ENCODE measurements around the gene KRTCAP2. TPM values are rescaled to one million over a fixed set of nuclear protein-coding genes. Genes with fewer than 3 reads are reported as not detected.
A peak's percentile ranks its signal among the peaks of the same experiment; 100 is the strongest.

The KRTCAP2 gene
- total RNA-seq, 1 experiment from 2014 or later = 236 TPM

DNA sequence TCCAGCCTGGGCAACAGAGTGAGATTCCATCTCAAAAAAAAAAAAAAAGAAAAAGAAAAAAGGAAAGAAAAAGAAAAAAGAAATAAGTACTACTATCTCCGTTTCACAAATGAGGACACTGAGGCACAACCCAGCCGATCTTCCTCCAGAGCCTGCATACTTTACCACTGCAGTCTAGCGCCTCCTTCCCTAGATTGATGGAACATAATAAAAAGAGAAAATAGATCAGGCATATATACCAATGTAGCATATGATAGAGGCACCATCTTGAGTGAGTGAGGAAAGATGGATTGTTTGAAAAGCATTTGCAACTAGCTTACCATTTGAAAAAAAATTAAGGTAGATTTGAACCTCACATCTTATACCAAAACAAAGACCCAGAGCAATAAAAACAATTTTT lies 27.6 kb downstream of the KRTCAP2 start:
- TF ChIP-seq, protein P1, sequence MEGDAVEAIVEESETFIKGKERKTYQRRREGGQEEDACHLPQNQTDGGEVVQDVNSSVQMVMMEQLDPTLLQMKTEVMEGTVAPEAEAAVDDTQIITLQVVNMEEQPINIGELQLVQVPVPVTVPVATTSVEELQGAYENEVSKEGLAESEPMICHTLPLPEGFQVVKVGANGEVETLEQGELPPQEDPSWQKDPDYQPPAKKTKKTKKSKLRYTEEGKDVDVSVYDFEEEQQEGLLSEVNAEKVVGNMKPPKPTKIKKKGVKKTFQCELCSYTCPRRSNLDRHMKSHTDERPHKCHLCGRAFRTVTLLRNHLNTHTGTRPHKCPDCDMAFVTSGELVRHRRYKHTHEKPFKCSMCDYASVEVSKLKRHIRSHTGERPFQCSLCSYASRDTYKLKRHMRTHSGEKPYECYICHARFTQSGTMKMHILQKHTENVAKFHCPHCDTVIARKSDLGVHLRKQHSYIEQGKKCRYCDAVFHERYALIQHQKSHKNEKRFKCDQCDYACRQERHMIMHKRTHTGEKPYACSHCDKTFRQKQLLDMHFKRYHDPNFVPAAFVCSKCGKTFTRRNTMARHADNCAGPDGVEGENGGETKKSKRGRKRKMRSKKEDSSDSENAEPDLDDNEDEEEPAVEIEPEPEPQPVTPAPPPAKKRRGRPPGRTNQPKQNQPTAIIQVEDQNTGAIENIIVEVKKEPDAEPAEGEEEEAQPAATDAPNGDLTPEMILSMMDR (IDR thresholded peaks at IDR 0.05; ENCODE audit: unreplicated experiment) = no peak
- no peak for DNase-seq
- no TSS peak for BruUV-seq (replicated peaks)
- peaks cover 2% of the 10 kb centered on the region for H3K36me3 Mint-ChIP-seq (ENCODE audit: insufficient read depth, unreplicated experiment)
- H3K4me3 Mint-ChIP-seq (ENCODE audit: low read depth, unreplicated experiment) = no peak overlapping the region
- intact Hi-C loops (cut with micrococcal nuclease; ENCODE audit: unreplicated experiment) = no loop called here
- H3K4me1 Mint-ChIP-seq (ENCODE audit: low read depth, unreplicated experiment) = no peaks in the 10 kb centered on the region
- H3K9me3 Mint-ChIP-seq (ENCODE audit: low read depth, unreplicated experiment) = no peaks in the 10 kb centered on the region
- CTCF ChIA-PET = interaction anchor here (1.2 kb wide), 1 partner anchor 22 kb away, joined by 3 read pairs; no protein-coding TSS in a partner anchor
- no peak overlapping the region for H3K27ac Mint-ChIP-seq (ENCODE audit: unreplicated experiment)
- peaks cover 53% of the 10 kb centered on the region for H3K27me3 Mint-ChIP-seq (ENCODE audit: unreplicated experiment)

- TF ChIP-seq, protein P1 (IDR thresholded peaks at IDR 0.05; ENCODE audit: unreplicated experiment) = no peak
- CTCF ChIA-PET = no interaction called here
- Mint-ChIP-seq H3K36me3 (ENCODE audit: insufficient read depth, unreplicated experiment) (peaks cover 38% of the 10 kb centered on the region), H3K9me3 (ENCODE audit: low read depth, unreplicated experiment) (no peaks in the 10 kb centered on the region), H3K4me1 (ENCODE audit: low read depth, unreplicated experiment) (peaks cover 9% of the 10 kb centered on the region), H3K4me3 (ENCODE audit: low read depth, unreplicated experiment) (no peak overlapping the region), H3K27me3 (ENCODE audit: unreplicated experiment) (peaks cover 22% of the 10 kb centered on the region), H3K27ac (ENCODE audit: unreplicated experiment) (no peak overlapping the region)
- DNase-seq = no peak
- intact Hi-C loops (cut with micrococcal nuclease; ENCODE audit: unreplicated experiment) = no loop called here
- BruUV-seq (replicated peaks) = no TSS peak
Measured at GRCh38 chr1:155141749-155142148, 31.4 kb downstream of the KRTCAP2 start.

GRCh38 chr1:155140630-155140953 lies 32.5 kb downstream of the KRTCAP2 start:
- CTCF ChIA-PET = interaction anchor here (1.0 to 1.8 kb wide), 4 partner anchors 11 to 62 kb away, joined by 3 to 8 read pairs (median 5); partner anchors contain the start of genes EFNA3 and KRTCAP2

DNA sequence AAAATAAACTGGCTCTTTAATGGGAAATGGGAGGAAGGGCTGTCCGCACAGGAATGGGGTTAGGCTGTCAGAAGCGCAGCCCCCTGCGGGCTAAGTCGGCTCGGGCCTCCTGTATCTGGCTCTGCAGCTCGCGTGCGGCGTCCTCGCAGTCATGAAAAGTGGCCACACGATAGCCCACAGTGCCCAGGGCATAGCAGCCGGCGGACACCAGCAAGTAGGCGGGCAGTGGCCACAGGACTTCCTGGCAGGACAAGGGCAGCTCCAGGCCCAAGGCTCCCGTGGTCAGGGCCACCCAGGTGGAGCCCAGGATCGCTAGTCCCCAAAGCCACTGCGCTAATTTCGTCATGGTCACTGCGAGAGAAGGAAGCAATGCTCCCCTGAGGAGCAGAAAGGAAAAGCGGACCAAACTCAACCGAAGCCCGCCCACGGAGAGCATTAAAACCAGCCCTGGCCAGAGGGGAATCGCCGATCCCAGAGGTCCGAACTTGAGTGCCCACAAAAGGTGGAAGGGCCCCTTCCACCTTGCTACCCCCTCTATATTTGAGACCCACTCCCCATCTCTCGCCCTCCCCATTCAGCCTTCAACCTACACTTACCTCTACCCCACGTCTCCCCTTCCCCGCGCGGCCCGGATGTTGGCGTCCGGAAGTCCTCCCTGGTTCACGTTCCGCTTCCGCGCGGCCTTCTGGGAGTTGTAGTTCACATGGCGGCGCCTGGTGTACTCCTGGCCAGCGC lies 33.0 kb downstream of the KRTCAP2 start, which contains the start of gene DPM3:
TSS of gene DPM3 (minus strand) at position 637 of the 735 bp plus-strand sequence. CDS start at position 346, 291 bp downstream.
- peaks cover 10% of the 10 kb centered on the region for H3K27me3 Mint-ChIP-seq (ENCODE audit: unreplicated experiment)
- intact Hi-C loops (cut with micrococcal nuclease; ENCODE audit: unreplicated experiment) = no loop called here
- CTCF ChIA-PET = interaction anchor here (1.0 to 1.8 kb wide), 4 partner anchors 10 to 61 kb away, joined by 3 to 8 read pairs (median 5); partner anchors contain the start of genes EFNA3 and KRTCAP2

More at GRCh38 chr1:155140630-155140953, 32.5 kb downstream of the KRTCAP2 start:
- no peak for DNase-seq
- Mint-ChIP-seq H3K4me1 (ENCODE audit: low read depth, unreplicated experiment) (peaks cover 9% of the 10 kb centered on the region), H3K36me3 (ENCODE audit: insufficient read depth, unreplicated experiment) (peaks cover 49% of the 10 kb centered on the region), H3K9me3 (ENCODE audit: low read depth, unreplicated experiment) (no peaks in the 10 kb centered on the region), H3K4me3 (ENCODE audit: low read depth, unreplicated experiment) (peak overlapping the region; percentile 93), H3K27me3 (ENCODE audit: unreplicated experiment) (peaks cover 12% of the 10 kb centered on the region), H3K27ac (ENCODE audit: unreplicated experiment) (peak overlapping the region; percentile 75)
- BruUV-seq (replicated peaks) = no TSS peak
- TF ChIP-seq, protein P1 (IDR thresholded peaks at IDR 0.05; ENCODE audit: unreplicated experiment) = no peak
- intact Hi-C loops (cut with micrococcal nuclease; ENCODE audit: unreplicated experiment) = no loop called here

More for the DNA sequence above, 33.0 kb downstream of the KRTCAP2 start, which contains the start of gene DPM3:
- H3K36me3 Mint-ChIP-seq (ENCODE audit: insufficient read depth, unreplicated experiment) = peaks cover 54% of the 10 kb centered on the region
- H3K9me3 Mint-ChIP-seq (ENCODE audit: low read depth, unreplicated experiment) = no peaks in the 10 kb centered on the region
- peaks cover 14% of the 10 kb centered on the region for H3K4me1 Mint-ChIP-seq (ENCODE audit: low read depth, unreplicated experiment)
- H3K27ac Mint-ChIP-seq (ENCODE audit: unreplicated experiment) = peak within 1 kb of the TSS; percentile 75
- BruUV-seq (replicated peaks) = TSS peak; percentile 52
- H3K4me3 Mint-ChIP-seq (ENCODE audit: low read depth, unreplicated experiment) = peak within 1 kb of the TSS; percentile 93
- TF ChIP-seq, protein P1 (IDR thresholded peaks at IDR 0.05; ENCODE audit: unreplicated experiment) = no peak
- DNase-seq = peak; percentile 89

All from Calu3 (cell line).